PC-3 (cell line): ENCODE data around the gene EDN3. TPM values are rescaled to one million over a fixed set of nuclear protein-coding genes. Genes with fewer than 3 reads are reported as not detected.

Source experiments
- ATAC-seq: fragments of 200-7000 bp; cut with Tn5 transposase; 2 replicates; pipeline ENCODE4 v1.9.1; 2020; ENCODE audit warnings: mild to moderate bottlenecking, moderate library complexity
- BruUV-seq: library from RNA; stranded (reverse); fragments of 400-500 nt; replicated peaks from 2 replicates; lab custom pipeline; 2021; lab: Mats Ljungman, UMichigan
- CTCF ChIA-PET: fragments of 300-600 bp; sonication (Branson Sonifier 250); formaldehyde crosslinking; loops from one replicate; lab custom pipeline; 2022; ENCODE audit warnings: antibody characterized with exemption; lab: Charles Lee
- POLR2A ChIA-PET: fragments of 300-600 bp; sonication (Branson Sonifier 250); formaldehyde crosslinking; loops from one replicate; lab custom pipeline; 2022; ENCODE audit warnings: antibody characterized with exemption; ENCODE audit not compliant: unreplicated experiment; lab: Charles Lee
- DNase-seq: peaks from one replicate; pipeline ENCODE4 v3.0.0-alpha.2; 2015
- H2AFZ ChIP-seq: fragments of 300-600 bp; sonication (generic); 2 replicates; pipeline ENCODE4 v1.6.0; 2016; ENCODE audit warnings: antibody characterized with exemption, low read length
- H3F3A ChIP-seq: fragments of 300-600 bp; sonication (generic); one replicate; pipeline ENCODE4 v1.6.0; 2017; ENCODE audit warnings: antibody characterized with exemption, low read length, control low read depth, mild to moderate bottlenecking; ENCODE audit not compliant: unreplicated experiment
- H3K27ac ChIP-seq: fragments of 300-600 bp; sonication (generic); 2 replicates; pipeline ENCODE4 v1.5.1; 2016; ENCODE audit warnings: mild to moderate bottlenecking, low read length
- H3K27me3 ChIP-seq: fragments of 300-600 bp; sonication (generic); 2 replicates; pipeline ENCODE4 v1.6.1; 2016; ENCODE audit warnings: low read length, mixed read lengths
- H3K36me3 ChIP-seq: fragments of 300-600 bp; sonication (generic); 2 replicates; pipeline ENCODE4 v1.6.1; 2016; ENCODE audit warnings: low read depth, mixed run types, low read length, mixed read lengths
- H3K4me1 ChIP-seq: fragments of 300-600 bp; sonication (generic); 2 replicates; pipeline ENCODE4 v1.5.1; 2016; ENCODE audit warnings: low read length; ENCODE audit not compliant: insufficient read depth
- H3K4me2 ChIP-seq: fragments of 300-600 bp; sonication (generic); 2 replicates; pipeline ENCODE4 v1.6.0; 2016; ENCODE audit warnings: low read length
- H3K4me3 ChIP-seq: fragments of 300-600 bp; sonication (generic); 2 replicates; pipeline ENCODE4 v1.5.1; 2016; ENCODE audit warnings: mild to moderate bottlenecking, low read length, mixed read lengths
- H3K79me2 ChIP-seq: fragments of 300-600 bp; sonication (generic); 2 replicates; pipeline ENCODE4 v1.6.1; 2017; ENCODE audit warnings: low read length, mixed read lengths
- H3K9ac ChIP-seq: fragments of 300-600 bp; sonication (generic); 2 replicates; pipeline ENCODE4 v1.6.0; 2016; ENCODE audit warnings: mild to moderate bottlenecking, low read length
- H3K9me2 ChIP-seq: fragments of 300-600 bp; sonication (generic); replicated peaks from 2 replicates; pipeline ENCODE4 v1.6.1; 2016; ENCODE audit warnings: mixed run types, low read length, mixed read lengths
- H3K9me3 ChIP-seq: fragments of 300-600 bp; sonication (generic); 2 replicates; pipeline ENCODE4 v1.6.1; 2016; ENCODE audit warnings: low read length, mixed read lengths
- H4K20me1 ChIP-seq: fragments of 300-600 bp; sonication (generic); 2 replicates; pipeline ENCODE4 v1.6.1; 2016; ENCODE audit warnings: low read length, mixed read lengths
- CTCF ChIP-seq: fragments of 300-600 bp; sonication (generic); conservative IDR thresholded peaks from 2 replicates; pipeline ENCODE4 v1.5.1; 2017; ENCODE audit warnings: antibody characterized with exemption, low read depth, mild to moderate bottlenecking, low read length
- EZH2 ChIP-seq: fragments of 300-600 bp; sonication (generic); IDR thresholded peaks from one replicate; pipeline ENCODE4 v1.6.1; 2017; ENCODE audit warnings: antibody characterized with exemption, mild to moderate bottlenecking, low read length; ENCODE audit not compliant: unreplicated experiment
- EZH2phosphoT487 ChIP-seq: fragments of 300-600 bp; sonication (generic); IDR thresholded peaks from 2 replicates; pipeline ENCODE4 v1.6.1; 2018; ENCODE audit warnings: mild to moderate bottlenecking, antibody characterized with exemption, low read length, borderline replicate concordance
- intact Hi-C: fragments of 100-400 bp; cut with micrococcal nuclease; formaldehyde crosslinking; loops from 2 replicates; pipeline ENCODE4 v1.9.0; 2023
- total RNA-seq: library from RNA; depleted of rRNA; stranded (reverse); fragments of >200 nt; gene quantifications from 2 replicates; pipeline ENCODE4 v1.2.3, GENCODE V29; 2014

EDN3 gene
- total RNA-seq, 1 experiment from 2014 or later: not detected

DNA sequence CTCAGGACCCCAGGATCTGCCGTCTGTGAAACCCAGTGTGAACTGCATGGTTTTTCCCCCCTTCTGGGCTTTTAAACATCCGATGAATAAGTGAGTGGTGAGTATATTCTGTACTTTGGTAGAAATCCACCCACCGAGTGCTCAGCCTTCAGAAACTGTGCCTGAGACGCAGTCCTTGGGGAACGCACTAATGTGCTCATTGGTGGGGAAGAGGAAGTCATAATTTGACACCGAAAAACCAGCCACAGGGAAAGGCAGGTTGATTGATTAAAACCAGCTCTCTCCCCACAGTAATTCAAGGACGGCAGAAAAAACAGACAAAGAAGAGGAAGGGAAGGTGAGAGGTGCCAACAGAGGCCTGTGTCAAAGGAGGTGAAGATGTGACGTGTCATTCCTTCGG, 21.7 kb downstream of the EDN3 start:
- Histone ChIP-seq H3K27ac (no peak overlapping the region), H4K20me1 (no peaks in the 10 kb centered on the region), H3K27me3 (peaks cover 92% of the 10 kb centered on the region), H2AFZ (no peak overlapping the region), H3F3A (no peaks in the 10 kb centered on the region), H3K4me2 (no peak overlapping the region), H3K9me3 (no peaks in the 10 kb centered on the region), H3K9ac (no peak overlapping the region), H3K9me2 (no peaks in the 10 kb centered on the region), H3K79me2 (no peaks in the 10 kb centered on the region), H3K36me3 (no peaks in the 10 kb centered on the region), H3K4me3 (no peak overlapping the region), H3K4me1 (no peaks in the 10 kb centered on the region)
- DNase-seq (no peak), ATAC-seq (no peak)
- TF ChIP-seq EZH2: no peak
- no peak for TF ChIP-seq CTCF
- no peak for TF ChIP-seq EZH2phosphoT487
- no TSS peak for BruUV-seq
- intact Hi-C loops: no loop called here
- CTCF ChIA-PET: no interaction called here
- POLR2A ChIA-PET: no interaction called here

- Histone ChIP-seq H3K27ac (no peak overlapping the region), H3K27me3 (peaks cover 92% of the 10 kb centered on the region), H4K20me1 (no peaks in the 10 kb centered on the region), H3F3A (no peaks in the 10 kb centered on the region), H3K9ac (no peak overlapping the region), H3K4me2 (no peak overlapping the region), H3K4me3 (no peak overlapping the region), H3K36me3 (no peaks in the 10 kb centered on the region), H3K9me3 (no peaks in the 10 kb centered on the region), H3K4me1 (no peaks in the 10 kb centered on the region), H2AFZ (no peak overlapping the region), H3K9me2 (no peaks in the 10 kb centered on the region), H3K79me2 (no peaks in the 10 kb centered on the region)
- ATAC-seq (no peak), DNase-seq (no peak)
- intact Hi-C loops: no loop called here
- TF ChIP-seq EZH2phosphoT487: no peak
- TF ChIP-seq EZH2: no peak
- no peak for TF ChIP-seq CTCF
- POLR2A ChIA-PET: no interaction called here
- no TSS peak for BruUV-seq
- CTCF ChIA-PET: no interaction called here
Measured at GRCh38 chr20:59322585-59323454, 22.4 kb downstream of the EDN3 start.

GRCh38 chr20:59323731-59324130, 23.3 kb downstream of the EDN3 start:
- no peak overlapping the region for H3K4me3 ChIP-seq
- no peaks in the 10 kb centered on the region for H3K36me3 ChIP-seq
- H3K9ac ChIP-seq: no peak overlapping the region
- no peaks in the 10 kb centered on the region for H3K9me2 ChIP-seq
- ChIA-PET CTCF (no interaction called here), POLR2A (no interaction called here)
- no peak for DNase-seq
- no peaks in the 10 kb centered on the region for H3F3A ChIP-seq
- no peak overlapping the region for H3K4me2 ChIP-seq
- H4K20me1 ChIP-seq: no peaks in the 10 kb centered on the region
- intact Hi-C loops: no loop called here
- ATAC-seq: no peak
- no peaks in the 10 kb centered on the region for H3K4me1 ChIP-seq
- H3K27ac ChIP-seq: no peak overlapping the region
- TF ChIP-seq EZH2phosphoT487: no peak
- TF ChIP-seq CTCF: no peak
- no peak for TF ChIP-seq EZH2
- no TSS peak for BruUV-seq
- no peaks in the 10 kb centered on the region for H3K79me2 ChIP-seq
- H2AFZ ChIP-seq: no peak overlapping the region
- peaks cover 92% of the 10 kb centered on the region for H3K27me3 ChIP-seq
- H3K9me3 ChIP-seq: no peaks in the 10 kb centered on the region
